Suprapubic skin (tissue), 4 donors: Measurements from ENCODE around the gene EGLN3. TPM values are rescaled to one million over a fixed set of nuclear protein-coding genes. Genes with fewer than 3 reads are reported as not detected.

Source experiments
- DNase-seq, 2 donors: peaks; one replicate each; pipeline ENCODE4 v3.0.0-alpha.2; 2019; ENCODE audit warnings: low spot score in 2 of 2
- H3K27ac ChIP-seq: fragments of 200-600 bp; sonication (generic); one replicate; pipeline ENCODE4 v1.5.1; 2019
- H3K27me3 ChIP-seq: fragments of 200-600 bp; sonication (generic); one replicate; pipeline ENCODE4 v1.5.1; 2019
- H3K36me3 ChIP-seq: fragments of 200-600 bp; sonication (generic); one replicate; pipeline ENCODE4 v1.5.1; 2019
- H3K4me1 ChIP-seq: fragments of 200-600 bp; sonication (generic); one replicate; pipeline ENCODE4 v1.5.1; 2019
- H3K4me3 ChIP-seq: fragments of 200-600 bp; sonication (generic); one replicate; pipeline ENCODE4 v1.5.1; 2019; ENCODE audit warnings: mild to moderate bottlenecking
- H3K9me3 ChIP-seq: fragments of 200-600 bp; sonication (generic); one replicate; pipeline ENCODE4 v1.5.1; 2019
- EP300 ChIP-seq: sonication (generic); formaldehyde crosslinking; IDR thresholded peaks from one replicate; pipeline ENCODE4 v1.6.1; 2017; ENCODE audit warnings: antibody characterized with exemption
- POLR2A ChIP-seq, 2 donors: fragments of 450-650 bp; IDR thresholded peaks; one replicate each; pipeline ENCODE4 v1.6.1; 2017; ENCODE audit warnings: antibody characterized with exemption in 2 of 2, mild to moderate bottlenecking in 2 of 2, moderate library complexity in 2 of 2
- POLR2AphosphoS5 ChIP-seq, 3 donors: sonication (generic); formaldehyde crosslinking; IDR thresholded peaks; one replicate each; pipeline ENCODE4 v1.6.1; 2017; ENCODE audit warnings: antibody characterized with exemption in 3 of 3
- WGBS: methylation state at CpG from one replicate; pipeline ENCODE4 v1.1.5; 2018; 5-methylcytosine and 5-hydroxymethylcytosine counted together
- total RNA-seq, 4 donors: library from RNA; depleted of rRNA; stranded (reverse); fragments of >200 nt; gene quantifications; one replicate each; pipeline ENCODE4 v1.1.0, GENCODE V29; 2016
- TF ChIP-seq, protein P1 (sequence below), 2 donors: fragments of 200-600 bp in 1 of 2; fragments of 450-650 bp in 1 of 2; sonication (generic) in 1 of 2; IDR thresholded peaks; one replicate each; pipeline ENCODE4 v1.5.1; 2016 to 2019; ENCODE audit warnings: antibody characterized with exemption in 2 of 2, mild to moderate bottlenecking in 1 of 2, moderate library complexity in 1 of 2

EGLN3 gene
- total RNA-seq, 4 donors from 2014 or later = 37.8 to 203 (median 73.2) TPM

DNA sequence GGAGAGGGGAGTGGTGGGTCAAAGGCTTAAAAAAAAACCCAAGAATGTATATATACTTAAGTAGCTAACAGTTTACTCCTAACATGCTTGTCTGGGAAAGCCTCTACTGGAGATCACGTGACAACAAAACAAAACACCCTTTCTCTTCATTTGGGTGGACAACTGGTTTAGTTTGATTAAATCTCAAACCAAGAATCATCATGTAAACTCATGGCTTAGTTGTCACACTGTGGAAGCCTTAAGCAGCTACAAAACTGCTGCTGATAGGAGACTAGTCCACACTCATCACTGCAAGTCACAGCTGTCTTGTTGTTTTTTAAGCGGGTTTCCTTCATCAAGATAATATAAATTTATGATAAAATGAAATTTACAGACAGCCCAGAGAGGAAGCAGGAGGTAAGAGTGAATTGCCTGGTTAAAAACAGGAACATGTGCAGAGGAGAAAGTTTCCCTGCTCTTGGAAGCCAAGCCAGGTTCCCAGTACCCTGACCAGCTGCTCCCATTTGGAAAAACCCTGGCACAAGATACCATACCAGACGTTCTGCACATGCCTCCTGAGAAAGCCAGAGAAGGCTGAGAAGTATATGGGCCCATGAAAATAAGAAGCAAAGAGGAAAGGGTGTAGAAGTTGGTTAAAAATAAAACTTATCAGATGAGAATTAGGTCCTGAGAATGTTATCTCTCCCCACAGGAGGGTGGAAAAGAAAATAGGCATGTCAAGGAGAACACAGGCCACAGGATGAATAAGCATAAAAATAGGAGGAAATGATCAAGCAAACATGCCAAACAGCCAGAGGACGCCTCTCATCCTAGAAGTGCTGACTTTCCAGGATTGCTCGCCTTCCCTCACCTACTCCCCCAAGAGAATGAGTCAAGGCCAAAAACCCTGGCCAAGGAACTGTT lies 34.0 kb downstream of the EGLN3 start:
- H3K4me3 ChIP-seq = no peak overlapping the region
- 28% methylated on average over 5 of the region's 5 CpGs for whole genome bisulfite sequencing
- no peaks in the 10 kb centered on the region for H3K36me3 ChIP-seq
- no peak overlapping the region for H3K27ac ChIP-seq
- no peaks in the 10 kb centered on the region for H3K27me3 ChIP-seq
- no peaks in the 10 kb centered on the region for H3K9me3 ChIP-seq
- H3K4me1 ChIP-seq = peaks cover 20% of the 10 kb centered on the region
- TF ChIP-seq POLR2AphosphoS5 (IDR thresholded peaks at IDR 0.05) = no peak
- DNase-seq = no peak

- 93% methylated on average over 7 of the region's 7 CpGs for WGBS
- no peak for TF ChIP-seq EP300
- no peak for TF ChIP-seq POLR2A (IDR thresholded peaks at IDR 0.05)
- TF ChIP-seq POLR2AphosphoS5 (IDR thresholded peaks at IDR 0.05) = no peak
- TF ChIP-seq, protein P1, sequence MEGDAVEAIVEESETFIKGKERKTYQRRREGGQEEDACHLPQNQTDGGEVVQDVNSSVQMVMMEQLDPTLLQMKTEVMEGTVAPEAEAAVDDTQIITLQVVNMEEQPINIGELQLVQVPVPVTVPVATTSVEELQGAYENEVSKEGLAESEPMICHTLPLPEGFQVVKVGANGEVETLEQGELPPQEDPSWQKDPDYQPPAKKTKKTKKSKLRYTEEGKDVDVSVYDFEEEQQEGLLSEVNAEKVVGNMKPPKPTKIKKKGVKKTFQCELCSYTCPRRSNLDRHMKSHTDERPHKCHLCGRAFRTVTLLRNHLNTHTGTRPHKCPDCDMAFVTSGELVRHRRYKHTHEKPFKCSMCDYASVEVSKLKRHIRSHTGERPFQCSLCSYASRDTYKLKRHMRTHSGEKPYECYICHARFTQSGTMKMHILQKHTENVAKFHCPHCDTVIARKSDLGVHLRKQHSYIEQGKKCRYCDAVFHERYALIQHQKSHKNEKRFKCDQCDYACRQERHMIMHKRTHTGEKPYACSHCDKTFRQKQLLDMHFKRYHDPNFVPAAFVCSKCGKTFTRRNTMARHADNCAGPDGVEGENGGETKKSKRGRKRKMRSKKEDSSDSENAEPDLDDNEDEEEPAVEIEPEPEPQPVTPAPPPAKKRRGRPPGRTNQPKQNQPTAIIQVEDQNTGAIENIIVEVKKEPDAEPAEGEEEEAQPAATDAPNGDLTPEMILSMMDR (IDR thresholded peaks at IDR 0.05) = no peak
Observed at GRCh38 chr14:33915682-33916081, 35.2 kb downstream of the EGLN3 start.

DNA sequence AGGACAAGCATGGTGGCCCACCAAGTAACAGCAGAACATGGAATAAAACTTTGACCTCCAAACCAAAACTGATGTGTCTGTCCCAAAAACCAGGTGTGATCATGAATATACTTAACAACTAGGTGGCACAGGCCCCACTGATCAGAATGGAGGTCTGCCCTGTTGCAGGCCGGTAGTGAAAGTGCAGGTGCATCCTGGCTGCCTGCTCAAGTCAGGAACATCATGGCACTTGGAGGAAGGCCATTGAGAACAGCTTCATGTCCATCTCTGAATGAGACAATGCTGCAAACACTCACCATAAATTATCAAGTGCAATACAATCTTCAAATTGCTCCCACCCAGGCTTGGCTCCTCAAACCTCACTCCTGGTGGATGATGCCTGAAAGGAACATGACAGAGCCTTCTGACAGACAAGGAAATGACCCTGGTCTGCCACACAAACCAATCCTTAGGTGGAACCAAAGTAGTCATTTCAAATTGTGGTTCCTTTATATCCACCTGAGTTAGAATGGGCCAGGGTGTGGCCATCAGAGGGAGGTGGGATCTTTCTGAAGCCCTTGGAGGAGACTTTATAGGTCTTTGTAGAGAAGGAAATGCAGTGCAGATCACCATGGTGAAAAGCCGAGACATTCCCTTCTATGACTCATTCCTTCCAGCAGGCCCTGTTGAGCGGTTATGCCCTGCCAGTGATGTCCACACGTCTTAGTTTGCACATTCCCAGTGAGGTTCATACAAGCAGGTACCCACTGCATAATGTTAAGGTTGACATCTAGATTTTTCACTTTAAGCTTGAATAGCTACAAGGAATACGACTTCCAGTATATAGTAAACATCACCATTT lies 36.0 kb downstream of the EGLN3 start:
- Histone ChIP-seq H3K36me3 (no peaks in the 10 kb centered on the region), H3K4me1 (peaks cover 20% of the 10 kb centered on the region), H3K4me3 (no peak overlapping the region), H3K27me3 (no peaks in the 10 kb centered on the region), H3K9me3 (no peaks in the 10 kb centered on the region), H3K27ac (no peak overlapping the region)
- no peak for TF ChIP-seq POLR2A (IDR thresholded peaks at IDR 0.05)
- no peak for DNase-seq
- 58% methylated on average over 5 of the region's 5 CpGs for WGBS

More at GRCh38 chr14:33915682-33916081, 35.2 kb downstream of the EGLN3 start:
- Histone ChIP-seq H3K4me3 (no peak overlapping the region), H3K36me3 (no peaks in the 10 kb centered on the region), H3K9me3 (no peaks in the 10 kb centered on the region), H3K27me3 (no peaks in the 10 kb centered on the region), H3K27ac (no peak overlapping the region), H3K4me1 (peaks cover 20% of the 10 kb centered on the region)
- DNase-seq = no peak

- WGBS = 98% methylated on average over 6 of the region's 6 CpGs
- Histone ChIP-seq H3K27me3 (no peaks in the 10 kb centered on the region), H3K27ac (no peak overlapping the region), H3K4me3 (no peak overlapping the region), H3K9me3 (no peaks in the 10 kb centered on the region), H3K4me1 (peaks cover 5% of the 10 kb centered on the region), H3K36me3 (no peaks in the 10 kb centered on the region)
- TF ChIP-seq POLR2AphosphoS5 (IDR thresholded peaks at IDR 0.05) (no peak), EP300 (no peak), POLR2A (IDR thresholded peaks at IDR 0.05) (no peak)
- TF ChIP-seq, protein P1 (IDR thresholded peaks at IDR 0.05) = no peak
- DNase-seq = no peak
Observed at GRCh38 chr14:33911046-33911445, 39.8 kb downstream of the EGLN3 start.

DNA sequence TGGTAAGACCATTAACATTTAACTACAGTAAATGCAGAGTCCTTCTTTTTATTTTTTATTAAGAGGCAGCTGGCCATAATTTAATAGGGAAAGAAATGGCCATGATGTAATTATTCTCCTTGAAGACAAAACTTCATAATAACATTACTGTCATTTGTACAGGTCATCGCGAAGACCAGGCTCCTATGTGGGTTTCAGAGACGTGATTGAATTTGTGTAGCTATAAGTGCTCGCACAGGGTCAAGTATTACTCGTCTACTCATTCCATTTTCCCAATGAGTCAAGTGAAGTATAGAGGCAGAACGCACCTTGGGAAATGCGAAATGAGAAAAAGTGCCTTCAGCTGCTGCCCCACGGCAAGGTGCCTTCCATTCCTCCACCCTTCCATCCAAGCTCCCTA lies 40.4 kb downstream of the EGLN3 start:
- TF ChIP-seq, protein P1 (IDR thresholded peaks at IDR 0.05) = no peak
- TF ChIP-seq POLR2A (IDR thresholded peaks at IDR 0.05) (no peak), POLR2AphosphoS5 (IDR thresholded peaks at IDR 0.05) (no peak), EP300 (no peak)
- no peaks in the 10 kb centered on the region for H3K27me3 ChIP-seq
- no peak overlapping the region for H3K27ac ChIP-seq
- over 99% methylated on average over 8 of the region's 8 CpGs for WGBS
- H3K36me3 ChIP-seq = no peaks in the 10 kb centered on the region
- no peak for DNase-seq
- H3K4me3 ChIP-seq = no peak overlapping the region
- no peaks in the 10 kb centered on the region for H3K9me3 ChIP-seq
- H3K4me1 ChIP-seq = peaks cover 5% of the 10 kb centered on the region
